HG03066 (cell line): ENCODE data around the gene SURF1.
"Not testable (repeated sequence)": the region's sequence is repeated elsewhere in the genome, so short reads cannot be mapped to it uniquely, and the experiment has no call there.

ENCODE experiments used
- ATAC-seq: cut with Tn5 transposase; IDR thresholded peaks from one replicate; pipeline ENCODE4 v1.9.1; 2021; ENCODE audit warnings: low read depth; ENCODE audit not compliant: unreplicated experiment

SURF1 gene

GRCh38 chr9:133327834-133328484 is 28.3 kb downstream of the SURF1 start:
- no peak for ATAC-seq

- not testable (repeated sequence) for ATAC-seq
Observed at GRCh38 chr9:133327021-133327420, 29.3 kb downstream of the SURF1 start.

- no peak for ATAC-seq
Observed at GRCh38 chr9:133323991-133324703, 32.1 kb downstream of the SURF1 start.

GRCh38 chr9:133323211-133323610 is 33.1 kb downstream of the SURF1 start:
- no peak for ATAC-seq

- no peak for ATAC-seq
Observed at GRCh38 chr9:133322701-133323100, 33.6 kb downstream of the SURF1 start.

- ATAC-seq = no peak
Observed at GRCh38 chr9:133321411-133321935, 34.8 kb downstream of the SURF1 start.

GRCh38 chr9:133320421-133320881 is 35.8 kb downstream of the SURF1 start:
- no peak for ATAC-seq

- not testable (repeated sequence) for ATAC-seq
Observed at GRCh38 chr9:133317551-133317950, 38.7 kb downstream of the SURF1 start.

GRCh38 chr9:133315997-133316396 is 40.3 kb downstream of the SURF1 start:
- ATAC-seq = no peak

- ATAC-seq = no peak
Observed at GRCh38 chr9:133309608-133310007, 46.7 kb downstream of the SURF1 start.

GRCh38 chr9:133307301-133307700 is 49.0 kb downstream of the SURF1 start:
- ATAC-seq = no peak

- no peak for ATAC-seq
Observed at GRCh38 chr9:133306242-133307204, 49.8 kb downstream of the SURF1 start.

GRCh38 chr9:133305731-133306130 is 50.6 kb downstream of the SURF1 start:
- no peak for ATAC-seq

GRCh38 chr9:133304477-133305377 is 51.6 kb downstream of the SURF1 start:
- no peak for ATAC-seq

GRCh38 chr9:133304158-133304470 is 52.2 kb downstream of the SURF1 start:
- ATAC-seq = no peak

GRCh38 chr9:133303266-133304157 is 52.8 kb downstream of the SURF1 start:
- ATAC-seq = no peak
